COR-L47 (cell line): Measurements from ENCODE around the gene PMS2.
"Not testable (repeated sequence)": the region's sequence is repeated elsewhere in the genome, so short reads cannot be mapped to it uniquely, and the experiment has no call there.

Source experiments
- DNase-seq: peaks from one replicate; lab custom pipeline; 2025; lab: John Stamatoyannopoulos, UW

PMS2 gene

GRCh38 chr7:6015917-6016652 is 7.2 kb upstream of the PMS2 start:
- DNase-seq: no peak

DNA sequence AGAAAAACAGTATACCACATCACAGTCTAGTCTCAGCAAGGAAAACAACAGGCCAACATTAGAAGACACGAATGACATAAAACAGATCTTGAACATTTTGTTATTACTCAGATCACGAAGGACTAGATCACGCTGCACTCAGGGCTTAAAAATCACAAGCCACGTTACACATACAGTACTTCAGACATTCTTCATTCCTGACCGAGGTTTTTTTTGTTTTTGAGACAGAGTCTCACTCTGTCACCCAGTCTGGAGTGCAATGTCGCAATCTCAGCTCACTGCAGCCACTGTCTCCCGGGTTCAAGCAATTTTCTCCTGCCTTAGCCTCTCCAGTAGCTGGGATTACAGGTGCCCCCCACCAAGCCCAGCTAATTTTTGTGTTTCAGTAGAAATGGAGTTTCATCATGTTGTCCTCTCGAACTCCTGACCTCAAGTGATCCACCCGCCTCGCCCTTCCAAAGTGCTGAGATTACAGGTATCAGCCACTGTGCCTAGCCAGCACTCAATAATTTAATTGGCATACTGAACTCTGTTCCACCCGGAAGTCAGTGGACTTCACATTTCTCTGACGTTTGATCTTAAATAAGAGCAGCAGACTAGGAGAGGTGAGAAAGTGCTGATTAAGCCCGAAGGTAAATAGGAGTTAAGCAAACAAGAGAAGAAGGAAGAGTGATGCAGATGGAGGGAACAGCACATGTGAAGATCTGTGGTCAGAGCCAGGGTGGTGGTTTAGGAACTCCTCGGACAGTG is 3.7 kb upstream of the PMS2 start:
- no peak for DNase-seq

DNA sequence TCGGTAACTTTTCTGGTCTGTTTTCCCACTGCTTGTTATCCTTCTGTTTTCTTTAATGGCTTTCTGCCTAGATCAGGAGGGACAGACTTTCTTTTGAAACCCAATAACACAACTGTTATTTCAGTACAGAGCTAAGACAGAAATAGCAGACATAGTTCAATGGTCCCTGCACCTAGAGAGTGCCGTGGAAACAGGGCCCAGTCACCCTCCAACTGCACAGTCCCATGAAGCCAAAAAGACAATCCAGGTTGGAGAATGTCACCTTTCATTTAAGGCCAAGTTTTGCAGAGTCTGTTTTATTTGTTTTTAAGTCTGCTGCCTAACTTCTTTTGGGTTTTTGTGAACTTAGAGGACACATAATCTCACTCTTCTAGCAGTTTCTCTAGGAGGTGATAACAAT is 2.7 kb upstream of the PMS2 start:
- no peak for DNase-seq

- not testable (repeated sequence) for DNase-seq
Observed at GRCh38 chr7:6010370-6010769, 1.5 kb upstream of the PMS2 start.

GRCh38 chr7:6007835-6008590 is 836 bp downstream of the PMS2 start:
- DNase-seq: not testable (repeated sequence)

DNA sequence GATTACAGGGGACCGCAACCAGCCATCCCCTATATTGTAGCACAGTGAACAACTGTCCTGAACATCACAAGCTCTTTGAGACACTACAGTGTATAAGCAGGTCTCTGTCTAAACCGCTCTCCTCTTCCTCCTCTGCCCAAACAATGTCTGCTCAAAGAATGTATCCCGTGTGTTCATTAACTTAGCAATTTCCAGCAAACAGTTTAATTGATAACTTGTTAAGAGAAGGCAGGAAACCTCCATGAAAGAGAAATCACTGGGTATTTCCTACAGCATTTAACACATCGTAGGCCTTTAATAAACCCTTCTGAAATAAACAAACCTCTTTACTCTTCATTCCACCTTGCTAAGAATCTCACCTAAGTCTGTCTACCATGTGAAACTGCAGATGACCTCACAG is 1.5 kb downstream of the PMS2 start:
- no peak for DNase-seq

GRCh38 chr7:5997210-5997808 is 11.5 kb downstream of the PMS2 start:
- no peak for DNase-seq

DNA sequence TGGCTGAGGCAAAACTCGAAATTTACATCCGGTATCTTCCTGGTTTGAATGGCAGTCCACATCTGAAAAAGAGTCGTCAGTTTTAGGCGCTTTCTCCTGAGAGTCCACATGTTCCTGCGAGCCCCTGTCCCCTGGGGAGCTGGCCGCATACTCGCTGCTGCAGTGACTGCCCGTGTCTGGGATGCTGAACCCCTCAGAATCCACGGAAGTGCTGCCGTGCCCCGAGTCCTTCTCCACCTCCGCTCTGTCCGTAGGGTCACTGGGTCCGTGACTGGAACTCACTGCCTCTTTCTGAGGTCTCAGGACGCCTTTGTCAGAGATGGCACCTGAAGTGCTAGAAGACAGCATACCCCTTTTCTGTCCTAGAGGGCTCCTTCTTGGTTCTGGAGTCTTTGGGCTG is 21.8 kb downstream of the PMS2 start:
- DNase-seq: not testable (repeated sequence)

DNA sequence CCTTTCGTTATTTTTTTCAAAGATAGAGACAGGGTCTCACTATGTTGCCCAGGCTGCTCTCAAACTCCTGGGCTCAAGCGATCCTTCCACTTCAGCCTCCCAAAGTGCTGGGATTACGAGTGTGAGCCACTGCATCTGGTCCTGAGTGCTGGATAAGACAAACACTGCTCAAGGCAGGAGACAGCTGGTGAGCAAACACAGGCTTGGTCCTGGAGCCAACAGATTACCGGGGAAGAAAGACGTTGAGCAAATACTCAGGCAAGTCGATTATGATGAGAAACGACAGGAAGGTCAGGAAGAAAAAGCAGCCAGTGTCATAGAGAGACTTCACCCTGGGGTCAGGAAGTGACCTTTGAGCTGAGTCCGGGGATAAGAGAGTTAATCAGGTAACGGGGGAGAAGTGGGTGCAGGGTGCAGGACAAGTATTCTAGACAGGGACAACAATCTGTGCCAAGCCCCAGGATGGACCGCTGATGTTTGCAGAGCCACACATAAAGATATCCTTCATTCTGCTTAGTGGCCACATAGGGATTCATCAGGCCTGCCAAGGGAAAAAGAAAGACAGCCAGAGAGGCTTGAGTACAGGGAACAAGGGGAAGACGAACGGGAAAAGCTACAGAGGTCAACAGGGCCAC is 29.1 kb downstream of the PMS2 start:
- not testable (repeated sequence) for DNase-seq

DNA sequence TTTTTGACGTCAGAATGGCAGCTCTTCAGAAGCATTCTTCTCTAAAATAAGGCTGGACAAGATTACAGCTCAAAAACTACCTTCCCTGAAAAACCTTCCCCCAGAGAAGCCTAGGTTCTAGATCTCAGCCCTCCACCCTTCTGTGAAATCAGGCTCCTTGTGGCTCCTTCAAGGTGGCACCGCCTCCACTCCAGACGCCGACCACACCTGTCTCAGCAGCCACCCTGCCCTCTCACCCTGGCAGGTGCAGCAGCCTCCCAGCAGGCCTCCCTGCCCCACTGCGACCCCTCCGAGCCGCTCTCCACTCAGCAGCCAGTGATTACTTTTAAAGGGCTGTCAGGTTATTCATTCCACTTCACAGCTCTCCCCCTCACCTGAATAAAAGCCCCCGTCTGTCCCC is 35.3 kb downstream of the PMS2 start:
- DNase-seq: not testable (repeated sequence)

DNA sequence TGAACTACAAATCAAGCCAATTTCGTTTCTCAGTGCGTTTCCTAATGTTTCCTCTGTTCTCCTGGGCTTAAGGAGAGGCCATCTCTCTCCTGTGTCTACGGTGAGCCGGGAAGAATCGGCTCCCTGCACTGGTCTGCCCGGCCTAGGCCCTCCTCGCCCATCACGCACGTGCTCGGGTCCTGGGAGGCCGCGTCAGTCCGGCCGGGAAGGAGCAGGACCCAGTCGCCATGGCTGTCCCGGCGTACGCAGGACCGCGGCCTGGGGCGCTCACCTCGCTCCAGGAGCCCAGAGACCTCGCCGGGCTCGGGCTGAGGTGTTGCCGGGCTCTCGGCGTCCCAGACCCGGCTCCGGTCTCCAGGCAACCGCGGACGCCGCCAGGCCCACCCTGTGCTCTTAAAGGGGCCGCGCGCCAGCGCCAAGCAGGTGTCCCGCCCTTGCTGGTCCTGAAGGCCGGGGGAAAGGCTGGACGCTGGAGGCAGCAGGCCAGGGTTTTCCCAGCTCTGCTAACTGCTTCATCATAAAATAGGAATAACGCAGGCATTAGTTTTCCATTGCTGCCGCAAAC is 38.4 kb downstream of the PMS2 start, which contains the start of gene RSPH10B:
RSPH10B (minus strand) TSS at position 343 of the 565 bp plus-strand sequence. CDS start 3,573 bp downstream, outside the sequence.
- not testable (repeated sequence) for DNase-seq

GRCh38 chr7:5963810-5964209 is 45.0 kb downstream of the PMS2 start:
- DNase-seq: not testable (repeated sequence)

GRCh38 chr7:5963205-5963604 is 45.6 kb downstream of the PMS2 start:
- DNase-seq: not testable (repeated sequence)

DNA sequence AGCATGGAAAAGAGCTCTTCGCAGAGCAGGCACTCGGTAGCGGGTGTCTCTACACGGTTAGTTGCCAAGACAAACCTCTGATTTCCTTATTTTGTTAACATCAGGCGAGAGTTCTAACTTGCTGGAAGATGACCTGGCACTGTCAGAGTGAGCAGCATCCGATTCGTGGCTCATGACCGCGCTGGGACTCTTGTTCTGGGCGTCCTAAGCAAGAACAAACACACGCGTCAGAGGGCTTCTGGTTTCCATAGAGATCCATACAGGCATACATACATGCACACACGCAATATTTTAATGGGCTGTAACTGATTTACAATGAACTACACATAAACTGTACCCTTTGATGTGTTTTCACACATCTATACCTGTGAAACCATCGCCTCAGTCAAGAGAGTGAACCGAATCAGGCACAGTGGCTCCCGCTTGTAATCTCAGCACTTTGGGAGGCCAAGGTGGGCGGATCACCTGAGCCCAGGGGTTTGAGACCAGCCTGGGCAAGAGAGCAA is 73.9 kb downstream of the PMS2 start:
- DNase-seq: not testable (repeated sequence)

DNA sequence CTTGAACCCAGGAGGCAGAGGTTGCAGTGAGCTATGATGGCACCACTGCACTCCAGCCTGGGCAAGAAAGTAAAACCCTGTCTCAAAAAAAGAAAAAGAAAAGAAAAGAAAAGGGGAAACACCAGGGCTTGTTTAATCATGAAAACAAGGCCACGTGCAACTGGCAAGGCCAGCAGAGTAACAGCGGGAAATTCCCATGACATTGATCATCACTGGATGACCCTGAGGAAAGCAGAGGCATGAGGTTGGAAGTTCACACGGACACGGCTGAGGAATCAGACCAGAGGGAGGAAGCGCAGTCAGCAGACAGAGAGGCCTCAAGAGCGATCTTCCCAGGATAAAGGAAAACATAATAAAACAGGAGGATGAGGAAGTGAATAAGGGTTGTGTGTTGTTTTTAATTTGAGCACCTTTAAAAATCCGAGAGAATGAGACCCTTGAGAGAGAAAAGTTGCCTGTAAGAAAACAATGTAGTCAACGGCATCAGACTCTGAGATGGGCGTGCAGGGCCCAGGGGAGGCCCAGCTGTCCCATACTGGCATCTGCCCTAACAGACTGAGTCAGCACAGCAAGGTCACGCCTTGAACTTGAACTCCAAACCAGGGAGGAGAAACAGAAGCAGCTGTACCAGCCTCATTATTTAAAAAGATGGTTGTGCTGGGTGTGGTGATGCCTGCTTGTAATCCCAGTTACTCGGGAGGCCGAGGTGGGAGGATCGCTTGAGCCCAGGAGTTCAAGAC is 76.8 kb downstream of the PMS2 start:
- not testable (repeated sequence) for DNase-seq

DNA sequence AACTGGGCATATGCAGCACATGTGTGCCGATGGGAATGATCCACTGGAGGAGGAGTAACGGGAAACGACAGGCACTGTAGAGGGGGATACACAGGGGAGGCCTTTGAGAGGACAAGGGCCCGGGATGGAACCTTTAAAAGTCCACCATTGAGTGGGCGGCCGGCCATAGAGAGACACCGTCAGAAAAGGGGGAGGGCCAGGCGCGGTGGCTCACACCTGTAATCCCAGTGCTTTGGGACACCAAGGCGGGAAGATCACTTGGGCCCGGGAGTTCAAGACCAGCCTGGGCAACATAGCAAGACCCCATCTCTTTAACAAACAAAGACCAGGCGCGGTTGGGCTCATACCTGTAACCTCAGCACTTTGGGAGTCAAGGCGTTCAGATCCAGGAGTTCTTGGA is 77.6 kb downstream of the PMS2 start:
- DNase-seq: not testable (repeated sequence)

- DNase-seq: not testable (repeated sequence)
Observed at GRCh38 chr7:5930290-5930689, 78.6 kb downstream of the PMS2 start.

DNA sequence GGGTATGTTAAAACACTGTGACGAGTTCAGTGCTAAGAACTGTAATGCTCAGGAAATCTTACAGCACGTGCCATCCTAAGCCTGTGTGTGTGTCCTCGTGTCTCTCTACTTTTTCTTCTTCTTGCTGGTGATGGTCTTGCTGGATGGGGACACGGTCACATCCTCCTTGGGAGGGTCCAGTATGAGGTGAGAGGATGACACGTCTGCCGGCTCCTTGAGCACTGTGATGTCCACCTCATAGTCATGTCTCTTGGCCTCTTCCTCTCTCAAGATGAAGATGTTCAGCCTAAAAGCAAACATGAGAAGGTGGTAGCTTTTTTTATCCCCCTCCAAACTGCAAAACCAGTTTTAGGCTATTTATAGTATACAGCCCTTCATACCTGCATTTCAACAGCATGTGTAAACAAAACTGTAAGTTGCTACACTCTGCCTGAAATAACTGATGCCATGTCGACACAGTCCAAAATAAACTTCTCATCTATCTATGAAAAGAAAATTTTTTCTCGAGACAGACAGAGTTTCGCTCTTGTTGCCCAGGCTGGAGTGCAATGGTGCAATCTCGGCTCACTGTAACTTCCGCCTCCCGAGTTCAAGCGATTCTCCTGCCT is 82.5 kb downstream of the PMS2 start:
- DNase-seq: not testable (repeated sequence)

DNA sequence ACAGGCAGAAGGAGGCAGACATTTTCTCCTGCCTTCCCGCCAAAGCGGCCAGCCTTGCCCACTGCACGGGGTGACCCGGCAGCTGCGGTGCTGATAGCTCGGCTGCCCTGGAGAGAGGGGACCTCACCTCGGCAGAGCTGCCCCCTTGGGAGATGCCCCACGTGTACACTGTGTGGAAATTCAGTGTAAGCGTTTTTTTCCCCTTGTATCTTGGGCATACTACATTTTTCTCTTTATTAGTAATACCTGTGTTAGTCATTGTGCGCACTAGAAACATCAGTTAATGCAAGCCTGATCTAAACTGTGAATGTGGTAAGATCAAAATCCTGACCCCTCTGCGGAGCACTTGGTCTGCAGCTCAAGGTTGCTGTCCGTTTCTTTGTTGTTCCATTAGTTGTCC is 84.2 kb downstream of the PMS2 start:
- not testable (repeated sequence) for DNase-seq

DNA sequence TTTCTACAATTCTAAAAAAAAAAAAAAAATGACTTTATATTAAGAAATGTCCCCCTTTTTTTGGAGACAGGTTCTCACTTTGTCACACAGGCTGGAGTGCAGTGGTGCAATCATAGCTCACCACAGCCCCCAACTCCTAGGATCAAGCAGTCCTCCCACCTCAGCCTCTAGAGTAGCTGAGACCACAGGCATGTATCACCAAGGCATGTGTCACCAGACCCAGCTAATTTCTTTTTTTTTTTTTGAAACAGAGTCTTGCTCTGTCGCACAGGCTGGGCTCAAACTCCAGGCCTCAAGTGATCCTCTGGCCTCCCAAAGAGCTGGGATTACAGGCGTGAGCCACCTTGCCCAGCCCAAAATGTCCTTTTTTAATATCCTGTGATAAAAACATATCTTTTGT is 84.7 kb downstream of the PMS2 start:
- DNase-seq: not testable (repeated sequence)
